Type B pancreatic cell (in vitro differentiated cells): Measurements from ENCODE around the gene SLC45A3. TPM values are rescaled to one million over a fixed set of nuclear protein-coding genes. Genes with fewer than 3 reads are reported as not detected.

Experiments used
- DNase-seq: peaks from one replicate; pipeline ENCODE4 v3.0.0; 2021; ENCODE audit warnings: mixed read lengths; ENCODE audit not compliant: unreplicated experiment; ENCODE audit errors: extremely low spot score
- H3K27ac Mint-ChIP-seq: 2 replicates; pipeline ENCODE4 v1.8.0; 2021; ENCODE audit warnings: mild to moderate bottlenecking, mixed read lengths
- H3K27me3 Mint-ChIP-seq: 2 replicates; pipeline ENCODE4 v1.8.0; 2021; ENCODE audit warnings: mixed read lengths
- H3K36me3 Mint-ChIP-seq: 2 replicates; pipeline ENCODE4 v1.8.0; 2021; ENCODE audit warnings: mixed read lengths
- H3K4me1 Mint-ChIP-seq: one replicate; pipeline ENCODE4 v1.8.0; 2021; ENCODE audit warnings: mixed read lengths; ENCODE audit not compliant: unreplicated experiment
- H3K4me3 Mint-ChIP-seq: 2 replicates; pipeline ENCODE4 v1.8.0; 2021; ENCODE audit warnings: mild to moderate bottlenecking, mixed read lengths
- H3K9me3 Mint-ChIP-seq: 2 replicates; pipeline ENCODE4 v1.8.0; 2021; ENCODE audit warnings: mixed read lengths
- total RNA-seq: library from RNA; stranded (reverse); gene quantifications from 2 replicates; pipeline ENCODE4 v1.2.1, GENCODE V29; 2021; ENCODE audit warnings: low replicate concordance
- TF ChIP-seq, protein P1 (sequence below): fragments of 200-600 bp; sonication (generic); conservative IDR thresholded peaks from 2 replicates; pipeline ENCODE4 v1.5.0; 2021; ENCODE audit warnings: antibody characterized with exemption, mild to moderate bottlenecking

The SLC45A3 gene
- total RNA-seq, 1 donor from 2014 or later = 4.2 TPM

GRCh38 chr1:205688171-205689080, 8.1 kb upstream of the SLC45A3 start:
- no peak overlapping the region for H3K4me3 Mint-ChIP-seq
- TF ChIP-seq, protein P1, sequence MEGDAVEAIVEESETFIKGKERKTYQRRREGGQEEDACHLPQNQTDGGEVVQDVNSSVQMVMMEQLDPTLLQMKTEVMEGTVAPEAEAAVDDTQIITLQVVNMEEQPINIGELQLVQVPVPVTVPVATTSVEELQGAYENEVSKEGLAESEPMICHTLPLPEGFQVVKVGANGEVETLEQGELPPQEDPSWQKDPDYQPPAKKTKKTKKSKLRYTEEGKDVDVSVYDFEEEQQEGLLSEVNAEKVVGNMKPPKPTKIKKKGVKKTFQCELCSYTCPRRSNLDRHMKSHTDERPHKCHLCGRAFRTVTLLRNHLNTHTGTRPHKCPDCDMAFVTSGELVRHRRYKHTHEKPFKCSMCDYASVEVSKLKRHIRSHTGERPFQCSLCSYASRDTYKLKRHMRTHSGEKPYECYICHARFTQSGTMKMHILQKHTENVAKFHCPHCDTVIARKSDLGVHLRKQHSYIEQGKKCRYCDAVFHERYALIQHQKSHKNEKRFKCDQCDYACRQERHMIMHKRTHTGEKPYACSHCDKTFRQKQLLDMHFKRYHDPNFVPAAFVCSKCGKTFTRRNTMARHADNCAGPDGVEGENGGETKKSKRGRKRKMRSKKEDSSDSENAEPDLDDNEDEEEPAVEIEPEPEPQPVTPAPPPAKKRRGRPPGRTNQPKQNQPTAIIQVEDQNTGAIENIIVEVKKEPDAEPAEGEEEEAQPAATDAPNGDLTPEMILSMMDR = no peak
- H3K9me3 Mint-ChIP-seq = no peaks in the 10 kb centered on the region
- no peak for DNase-seq
- peaks cover 39% of the 10 kb centered on the region for H3K4me1 Mint-ChIP-seq
- peak overlapping the region; percentile 13 for H3K27ac Mint-ChIP-seq
- H3K36me3 Mint-ChIP-seq = no peaks in the 10 kb centered on the region
- H3K27me3 Mint-ChIP-seq = no peaks in the 10 kb centered on the region

DNA sequence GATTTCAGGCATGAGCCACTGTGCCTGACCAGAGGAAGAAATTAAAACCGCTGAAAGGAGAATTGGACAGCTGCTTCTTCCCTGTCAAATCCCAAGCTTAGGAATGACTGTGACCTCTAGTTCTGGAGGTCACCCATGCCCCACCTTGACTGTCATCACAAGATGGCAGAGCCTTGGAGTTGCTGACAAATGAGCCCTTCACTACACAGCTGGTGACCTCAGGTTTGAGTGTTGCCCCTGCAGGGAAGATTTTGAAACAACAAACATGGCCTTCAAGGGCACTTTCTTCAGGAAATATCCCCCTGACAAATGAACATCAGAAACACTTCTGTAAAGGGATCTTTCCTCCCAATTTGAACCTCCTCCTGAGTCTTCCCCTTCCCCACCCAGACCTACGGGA, 6.9 kb upstream of the SLC45A3 start:
- no peak for DNase-seq
- H3K36me3 Mint-ChIP-seq = no peaks in the 10 kb centered on the region

DNA sequence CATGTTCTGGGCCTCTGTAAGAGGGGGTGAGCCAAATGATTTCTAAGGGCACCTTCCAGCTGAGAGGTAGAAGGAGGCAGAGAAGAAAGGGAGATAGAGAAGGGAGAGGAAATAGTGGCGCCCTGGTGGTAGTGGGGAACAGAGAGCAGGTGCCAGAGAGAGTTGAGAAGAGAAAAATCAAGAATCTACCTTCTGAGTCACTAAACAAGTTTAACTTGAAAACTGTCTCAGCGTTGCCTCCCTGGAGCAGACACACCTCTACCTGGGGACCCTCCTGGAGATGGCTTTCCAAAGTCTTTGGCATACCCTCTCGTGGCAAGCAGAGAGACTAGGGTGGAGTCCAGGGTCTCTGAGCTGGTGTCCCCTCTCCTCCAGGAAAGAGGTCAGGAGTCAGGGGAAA, 1.1 kb upstream of the SLC45A3 start:
- Mint-ChIP-seq H3K36me3 (no peaks in the 10 kb centered on the region), H3K4me1 (peaks cover 27% of the 10 kb centered on the region), H3K27me3 (peaks cover 8% of the 10 kb centered on the region), H3K9me3 (no peaks in the 10 kb centered on the region), H3K4me3 (peak overlapping the region; percentile 85), H3K27ac (peak overlapping the region; percentile 61)
- TF ChIP-seq, protein P1 = no peak
- no peak for DNase-seq

More for the DNA sequence above, 6.9 kb upstream of the SLC45A3 start:
- Mint-ChIP-seq H3K4me1 (peaks cover 29% of the 10 kb centered on the region), H3K27me3 (no peaks in the 10 kb centered on the region), H3K4me3 (peak overlapping the region; percentile 19), H3K9me3 (no peaks in the 10 kb centered on the region), H3K27ac (no peak overlapping the region)
- TF ChIP-seq, protein P1 = no peak

- Mint-ChIP-seq H3K27me3 (peaks cover 8% of the 10 kb centered on the region), H3K27ac (peak overlapping the region; percentile 25)
Measured at GRCh38 chr1:205678286-205679111, 1.8 kb downstream of the SLC45A3 start.

DNA sequence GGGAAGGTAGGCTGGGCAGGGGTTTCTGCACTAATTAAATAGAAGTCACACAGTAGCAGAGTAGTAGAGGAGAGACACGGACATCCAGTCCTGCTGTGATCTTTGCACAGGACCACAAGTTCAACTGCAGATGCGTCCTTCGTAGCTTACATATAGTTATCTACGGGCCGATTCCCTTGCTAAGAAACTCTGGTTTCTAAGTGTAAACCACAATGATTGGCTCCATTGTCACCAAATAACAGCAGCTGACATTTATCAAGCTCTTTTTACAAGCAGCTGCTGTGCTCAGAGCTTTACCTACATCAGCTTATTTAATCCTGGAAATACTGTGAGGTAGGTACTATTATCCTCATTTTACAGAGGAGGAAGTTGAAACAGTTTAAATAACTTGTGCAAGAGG, 3.1 kb downstream of the SLC45A3 start:
- no peaks in the 10 kb centered on the region for H3K36me3 Mint-ChIP-seq
- H3K9me3 Mint-ChIP-seq = no peaks in the 10 kb centered on the region
- DNase-seq = no peak
- no peak overlapping the region for H3K27ac Mint-ChIP-seq
- TF ChIP-seq, protein P1 = no peak
- peaks cover 37% of the 10 kb centered on the region for H3K4me1 Mint-ChIP-seq
- peaks cover 8% of the 10 kb centered on the region for H3K27me3 Mint-ChIP-seq
- H3K4me3 Mint-ChIP-seq = peak overlapping the region; percentile 34

More at GRCh38 chr1:205678286-205679111, 1.8 kb downstream of the SLC45A3 start:
- Mint-ChIP-seq H3K4me1 (peaks cover 34% of the 10 kb centered on the region), H3K4me3 (peak overlapping the region; percentile 88), H3K36me3 (no peaks in the 10 kb centered on the region), H3K9me3 (no peaks in the 10 kb centered on the region)
- no peak for DNase-seq
- TF ChIP-seq, protein P1 = no peak
